Measurements from ENCODE around the gene SMURF1. TPM values are rescaled to one million over a fixed set of nuclear protein-coding genes. Genes with fewer than 3 reads are reported as not detected.

The SMURF1 gene
- total RNA-seq, 1 donor from 2014 or later, result 16.5 TPM

- DNase-seq, result no peak
Observed at GRCh38 chr7:98982686-98983085, 161.2 kb downstream of the SMURF1 start.

GRCh38 chr7:98981701-98982100, 162.2 kb downstream of the SMURF1 start:
- DNase-seq, result no peak

- no peak for DNase-seq
Observed at GRCh38 chr7:98978672-98979071, 165.2 kb downstream of the SMURF1 start.

Other genes starting within 250 kb of the SMURF1 start
- gene KPNA7, start 64.0 kb upstream of the SMURF1 start, total RNA-seq, result not detected
- gene MYH16, start 128.7 kb upstream of the SMURF1 start, total RNA-seq, result not detected
- 60.1 TPM for gene ARPC1A, start 181.8 kb upstream of the SMURF1 start, total RNA-seq
- gene ARPC1B, start 230.6 kb upstream of the SMURF1 start, total RNA-seq, result 52.4 TPM